Colonic mucosa (tissue), 4 donors: ENCODE results near the gene HTRA3. TPM values are rescaled to one million over a fixed set of nuclear protein-coding genes. Genes with fewer than 3 reads are reported as not detected.

ENCODE experiments used
- DNase-seq: peaks from one replicate; pipeline ENCODE4 v3.0.0-alpha.2; 2020
- H3K27ac ChIP-seq: fragments of 200-600 bp; one replicate; pipeline ENCODE4 v1.8.0; 2021
- H3K27me3 ChIP-seq: fragments of 200-600 bp; one replicate; pipeline ENCODE4 v1.8.0; 2021
- H3K36me3 ChIP-seq: fragments of 200-600 bp; one replicate; pipeline ENCODE4 v1.8.0; 2021
- H3K4me1 ChIP-seq: fragments of 200-600 bp; one replicate; pipeline ENCODE4 v1.8.0; 2021; ENCODE audit warnings: mild to moderate bottlenecking
- H3K4me3 ChIP-seq: fragments of 200-600 bp; one replicate; pipeline ENCODE4 v1.8.0; 2021
- H3K9ac ChIP-seq, 2 donors: one replicate each; pipeline ENCODE4 v1.7.0; 2013; ENCODE audit warnings: control low read depth in 2 of 2, low read depth in 2 of 2, low read length in 2 of 2
- H3K9me3 ChIP-seq: fragments of 200-600 bp; one replicate; pipeline ENCODE4 v1.8.0; 2021
- CTCF ChIP-seq: fragments of 200-600 bp; IDR thresholded peaks from one replicate; pipeline ENCODE4 v1.8.0; 2022; ENCODE audit warnings: antibody characterized with exemption, mild to moderate bottlenecking
- intact Hi-C: fragments of 100-400 bp; cut with DNase I; formaldehyde crosslinking; loops from one replicate; pipeline ENCODE4 v1.14.1; 2022
- total RNA-seq, 2 donors: library from RNA; stranded (reverse); fragmentation: NEBNext Ultra II Directional in 1 of 2; extraction: Animal tissue kit (Norgen Biotek cat#: 25700) in 1 of 2; gene quantifications; one replicate each; pipeline ENCODE4 v1.2.1, GENCODE V29; 2021
- donor health status: healthy.
- donor health status: DM: no; HTN: no; CAD: no.
- donor health status: DM: no; HTN: no; CAD: no.

The HTRA3 gene
- total RNA-seq, 2 donors from 2014 or later: 1.3 to 5.0 TPM

GRCh38 chr4:8297141-8297601, 27.6 kb downstream of the HTRA3 start:
- Histone ChIP-seq H3K36me3 (no peaks in the 10 kb centered on the region), H3K27me3 (no peaks in the 10 kb centered on the region), H3K9ac (no peak overlapping the region), H3K4me1 (no peaks in the 10 kb centered on the region), H3K27ac (no peak overlapping the region), H3K9me3 (no peaks in the 10 kb centered on the region), H3K4me3 (no peak overlapping the region)
- no peak for TF ChIP-seq CTCF
- intact Hi-C loops: no loop called here
- DNase-seq: no peak

GRCh38 chr4:8297691-8298485, 28.3 kb downstream of the HTRA3 start:
- H3K9me3 ChIP-seq: no peaks in the 10 kb centered on the region
- H3K36me3 ChIP-seq: no peaks in the 10 kb centered on the region
- no peak for TF ChIP-seq CTCF
- H3K27me3 ChIP-seq: no peaks in the 10 kb centered on the region
- H3K4me1 ChIP-seq: no peaks in the 10 kb centered on the region
- DNase-seq: no peak
- H3K9ac ChIP-seq: no peak overlapping the region
- H3K4me3 ChIP-seq: no peak overlapping the region
- intact Hi-C loops: no loop called here
- H3K27ac ChIP-seq: no peak overlapping the region

GRCh38 chr4:8300832-8301231, 31.3 kb downstream of the HTRA3 start:
- Histone ChIP-seq H3K9me3 (no peaks in the 10 kb centered on the region), H3K27ac (no peak overlapping the region), H3K27me3 (no peaks in the 10 kb centered on the region), H3K36me3 (no peaks in the 10 kb centered on the region), H3K9ac (no peak overlapping the region), H3K4me1 (no peaks in the 10 kb centered on the region), H3K4me3 (no peak overlapping the region)
- intact Hi-C loops: no loop called here
- TF ChIP-seq CTCF: no peak
- DNase-seq: no peak

- Histone ChIP-seq H3K4me3 (no peak overlapping the region), H3K27ac (no peak overlapping the region), H3K36me3 (no peaks in the 10 kb centered on the region), H3K27me3 (no peaks in the 10 kb centered on the region), H3K9me3 (no peaks in the 10 kb centered on the region), H3K4me1 (no peaks in the 10 kb centered on the region), H3K9ac (no peak overlapping the region)
- DNase-seq: no peak
- intact Hi-C loops: no loop called here
- TF ChIP-seq CTCF: no peak
Measured at GRCh38 chr4:8301851-8302730, 32.5 kb downstream of the HTRA3 start.

GRCh38 chr4:8303081-8303480, 33.5 kb downstream of the HTRA3 start:
- no peak for TF ChIP-seq CTCF
- Histone ChIP-seq H3K9me3 (no peaks in the 10 kb centered on the region), H3K27me3 (no peaks in the 10 kb centered on the region), H3K36me3 (no peaks in the 10 kb centered on the region), H3K4me3 (no peak overlapping the region), H3K4me1 (no peaks in the 10 kb centered on the region), H3K27ac (no peak overlapping the region), H3K9ac (no peak overlapping the region)
- no peak for DNase-seq
- intact Hi-C loops: no loop called here
